GM12878 (cell line): ENCODE data around the gene TMSB15B. TPM values are rescaled to one million over a fixed set of nuclear protein-coding genes. Genes with fewer than 3 reads are reported as not detected.

Experiments used
- ATAC-seq: fragments of 200-7000 bp; cut with Tn5 transposase; 3 replicates; pipeline ENCODE4 v1.9.1; 2020; ENCODE audit warnings: mild to moderate bottlenecking, moderate library complexity
- BruUV-seq: library from RNA; stranded (reverse); fragments of 400-500 nt; replicated peaks from 2 replicates; lab custom pipeline; 2021; lab: Mats Ljungman, UMichigan
- CTCF ChIA-PET: fragments of 300-600 bp; sonication (Branson Sonifier 250); formaldehyde crosslinking; extraction: SDS; loops from one replicate; lab custom pipeline; 2021; ENCODE audit warnings: inconsistent platforms; lab: Yijun Ruan, JAX
- POLR2A ChIA-PET: fragments of 350-600 bp; formaldehyde crosslinking; extraction: SDS; loops from one replicate; lab custom pipeline; 2021; ENCODE audit warnings: inconsistent platforms; lab: Charles Lee
- RAD21 ChIA-PET: fragments of 300-600 bp; sonication (Branson Sonifier 250); formaldehyde crosslinking; loops from one replicate; lab custom pipeline; 2023; ENCODE audit warnings: antibody characterized with exemption; ENCODE audit not compliant: unreplicated experiment; lab: Charles Lee
- SMC1A ChIA-PET: fragments of 300-600 bp; sonication (Branson Sonifier 250); formaldehyde crosslinking; loops from one replicate; lab custom pipeline; 2023; ENCODE audit not compliant: unreplicated experiment, uncharacterized antibody; lab: Charles Lee
- DNase-seq: peaks from one replicate; pipeline ENCODE4 v3.0.0-alpha.2; 2011; ENCODE audit warnings: low read depth, low spot score
- FAIRE-seq: peaks from 3 replicates; lab custom pipeline; 2011; peaks lifted over from hg19 to GRCh38; lab: Jason Lieb, UNC
- H2AFZ ChIP-seq: 2 replicates; pipeline ENCODE4 v1.6.0; 2011; ENCODE audit warnings: low read depth, low read length, control low read depth; ENCODE audit not compliant: control insufficient read depth
- H3K27ac ChIP-seq: 2 replicates; pipeline ENCODE4 v1.5.1; 2011; ENCODE audit warnings: control low read depth; ENCODE audit not compliant: control insufficient read depth, insufficient read depth
- H3K27me3 ChIP-seq, 2 experiments: replicated peaks in 1 of 2; 2 replicates each; pipeline versions ENCODE4 v1.6.0 to v1.6.1; 2011; ENCODE audit warnings: low read length in 1 of 2; ENCODE audit not compliant: control insufficient read depth in 2 of 2, insufficient read depth in 2 of 2
- H3K36me3 ChIP-seq, 2 experiments: 2 replicates each; pipeline ENCODE4 v1.5.1; 2011; ENCODE audit warnings: low read length in 1 of 2; ENCODE audit not compliant: control insufficient read depth in 2 of 2, insufficient read depth in 2 of 2
- H3K4me1 ChIP-seq: 2 replicates; pipeline ENCODE4 v1.6.1; 2011; ENCODE audit warnings: mild to moderate bottlenecking, low read length, moderate library complexity, mixed read lengths; ENCODE audit not compliant: control insufficient read depth, insufficient read depth
- H3K4me2 ChIP-seq: 2 replicates; pipeline ENCODE4 v1.6.0; 2011; ENCODE audit warnings: control low read depth; ENCODE audit not compliant: control insufficient read depth, insufficient read depth
- H3K4me3 ChIP-seq: fragments of 200-600 bp; sonication (generic); 2 replicates; pipeline ENCODE4 v1.5.1; 2016
- H3K79me2 ChIP-seq: 2 replicates; pipeline ENCODE4 v1.6.0; 2011; ENCODE audit warnings: low read length; ENCODE audit not compliant: control insufficient read depth, insufficient read depth
- H3K9ac ChIP-seq: 2 replicates; pipeline ENCODE4 v1.8.0; 2011; ENCODE audit warnings: low read length, control low read depth, mixed read lengths; ENCODE audit not compliant: control insufficient read depth, insufficient read depth
- H3K9me3 ChIP-seq: replicated peaks from 3 replicates; pipeline ENCODE4 v1.5.1; 2011; ENCODE audit warnings: mild to moderate bottlenecking, low read length; ENCODE audit not compliant: control insufficient read depth, insufficient read depth
- H4K20me1 ChIP-seq: 2 replicates; pipeline ENCODE4 v1.6.0; 2011; ENCODE audit not compliant: control insufficient read depth, insufficient read depth
- BHLHE40 ChIP-seq, 2 experiments: fragments of 450-650 bp in 1 of 2; IDR thresholded peaks; 2 replicates each; pipeline ENCODE4 v1.6.1; 2011 to 2017; ENCODE audit warnings: low read depth in 2 of 2, borderline replicate concordance in 1 of 2, improper control_type of control experiment in 1 of 2, low read length in 1 of 2, mild to moderate bottlenecking in 1 of 2
- CHD2 ChIP-seq: IDR thresholded peaks from 2 replicates; pipeline ENCODE4 v1.6.1; 2011; ENCODE audit warnings: low read depth, low read length, improper control_type of control experiment, borderline replicate concordance
- CHD4 ChIP-seq: fragments of 200-600 bp; sonication (generic); IDR thresholded peaks from 2 replicates; pipeline ENCODE4 v1.6.1; 2016; ENCODE audit warnings: mild to moderate bottlenecking
- FOXK2 ChIP-seq: fragments of 450-650 bp; IDR thresholded peaks from 2 replicates; pipeline ENCODE4 v1.6.1; 2017; ENCODE audit warnings: mild to moderate bottlenecking, moderate library complexity
- FOXM1 ChIP-seq: IDR thresholded peaks from 2 replicates; pipeline ENCODE4 v1.6.1; 2012; ENCODE audit warnings: low read depth, mild to moderate bottlenecking, inconsistent platforms, low read length, moderate library complexity
- HCFC1 ChIP-seq: fragments of 150-350 bp; IDR thresholded peaks from 2 replicates; pipeline ENCODE4 v1.6.1; 2014; ENCODE audit warnings: low read length
- LARP7 ChIP-seq: fragments of 450-650 bp; IDR thresholded peaks from 2 replicates; pipeline ENCODE4 v1.6.1; 2017; ENCODE audit warnings: mild to moderate bottlenecking
- MXI1 ChIP-seq: fragments of 150-350 bp; IDR thresholded peaks from 2 replicates; pipeline ENCODE4 v1.6.1; 2011; ENCODE audit warnings: low read depth, mild to moderate bottlenecking, inconsistent platforms, low read length, improper control_type of control experiment
- NBN ChIP-seq: fragments of 450-650 bp; IDR thresholded peaks from 2 replicates; pipeline ENCODE4 v1.6.1; 2016
- NFIC ChIP-seq: IDR thresholded peaks from 2 replicates; pipeline ENCODE4 v1.6.1; 2012; ENCODE audit warnings: low read depth, mild to moderate bottlenecking, inconsistent platforms, low read length, moderate library complexity
- NFYB ChIP-seq: IDR thresholded peaks from 2 replicates; pipeline ENCODE4 v1.6.1; 2011; ENCODE audit warnings: low read depth, mild to moderate bottlenecking, low read length, improper control_type of control experiment, moderate library complexity; ENCODE audit not compliant: insufficient read depth
- POLR2A ChIP-seq: IDR thresholded peaks from 2 replicates; pipeline ENCODE4 v1.6.1; 2011; ENCODE audit warnings: low read depth, mild to moderate bottlenecking, low read length
- RAD51 ChIP-seq: fragments of 450-650 bp; IDR thresholded peaks from 2 replicates; pipeline ENCODE4 v1.6.1; 2016; ENCODE audit warnings: moderate library complexity, mild to moderate bottlenecking, inconsistent platforms
- RFX5 ChIP-seq: IDR thresholded peaks from 2 replicates; pipeline ENCODE4 v1.6.1; 2011; ENCODE audit warnings: low read depth, low read length, improper control_type of control experiment
- SMAD1 ChIP-seq: fragments of 450-650 bp; IDR thresholded peaks from 2 replicates; pipeline ENCODE4 v1.6.1; 2018; ENCODE audit warnings: mild to moderate bottlenecking, low read depth; ENCODE audit not compliant: partially characterized antibody
- TARDBP ChIP-seq: IDR thresholded peaks from 2 replicates; pipeline ENCODE4 v1.6.1; 2016; ENCODE audit warnings: borderline replicate concordance
- WGBS: methylation state at CpG from one replicate; pipeline ENCODE4 v1.1.6; 2016; ENCODE audit warnings: low lambda C conversion rate; ENCODE audit not compliant: insufficient replicate concordance, insufficient coverage; ENCODE audit errors: missing lambda C conversion rate; 5-methylcytosine and 5-hydroxymethylcytosine counted together
- in situ Hi-C: fragments of 300-500 bp; cut with MboI; formaldehyde crosslinking; loops from 9 replicates; pipeline ENCODE4 v1.14.3; 2018; ENCODE audit warnings: mixed read lengths
- intact Hi-C: fragments of 100-400 bp; cut with micrococcal nuclease; formaldehyde crosslinking; loops from one replicate; pipeline ENCODE4 v1.14.2; 2022; ENCODE audit not compliant: unreplicated experiment
- polyA plus RNA-seq, 11 experiments: library from polyadenylated mRNA; depleted of rRNA in 4 of 11; unstranded in 6 of 11; stranded (reverse) in 5 of 11; fragments of >200 nt; fragmentation: Nextera tagmentation in 4 of 11; fragmentation: Illumina TruSeq in 1 of 11; extraction: Ambion mirVana in 4 of 11; extraction: Trizol in 1 of 11; gene quantifications; 1 replicate in 1 of 11; 2 replicates in 10 of 11; pipeline versions ENCODE4 v1.2.1 to v1.2.3, GENCODE V29; 2011 to 2016; ENCODE audit warnings: inconsistent platforms in 2 of 11, missing spikeins in 2 of 11, low read depth in 1 of 11
- total RNA-seq, 4 experiments: library from RNA; depleted of rRNA in 3 of 4; stranded (reverse); fragments of >200 nt in 3 of 4; fragmentation: Illumina TruSeq in 1 of 4; extraction: Trizol in 1 of 4; gene quantifications; 2 replicates each; pipeline versions ENCODE4 v1.2.1 to v1.2.3, GENCODE V29; 2013 to 2021
- TF ChIP-seq, protein P1 (sequence below): fragments of 450-650 bp; IDR thresholded peaks from 2 replicates; pipeline ENCODE4 v1.6.1; 2016; ENCODE audit warnings: mild to moderate bottlenecking
- TF ChIP-seq, protein P2 (sequence below): IDR thresholded peaks from 2 replicates; pipeline ENCODE4 v1.6.1; 2011; ENCODE audit warnings: borderline replicate concordance, low read depth, mild to moderate bottlenecking, moderate library complexity, low read length; ENCODE audit not compliant: insufficient read depth, poor library complexity, severe bottlenecking
- TF ChIP-seq, protein P3 (sequence below): fragments of 450-650 bp; IDR thresholded peaks from 2 replicates; pipeline ENCODE4 v1.6.1; 2017; ENCODE audit warnings: antibody characterized with exemption, mild to moderate bottlenecking, moderate library complexity

TMSB15B gene
- total and polyA plus RNA-seq, 10 of the 15 experiments (the other 5 are each of a cell fraction or from before 2014, with no cell fraction given) = 8.8 to 45.2 (median 18.1) TPM

DNA sequence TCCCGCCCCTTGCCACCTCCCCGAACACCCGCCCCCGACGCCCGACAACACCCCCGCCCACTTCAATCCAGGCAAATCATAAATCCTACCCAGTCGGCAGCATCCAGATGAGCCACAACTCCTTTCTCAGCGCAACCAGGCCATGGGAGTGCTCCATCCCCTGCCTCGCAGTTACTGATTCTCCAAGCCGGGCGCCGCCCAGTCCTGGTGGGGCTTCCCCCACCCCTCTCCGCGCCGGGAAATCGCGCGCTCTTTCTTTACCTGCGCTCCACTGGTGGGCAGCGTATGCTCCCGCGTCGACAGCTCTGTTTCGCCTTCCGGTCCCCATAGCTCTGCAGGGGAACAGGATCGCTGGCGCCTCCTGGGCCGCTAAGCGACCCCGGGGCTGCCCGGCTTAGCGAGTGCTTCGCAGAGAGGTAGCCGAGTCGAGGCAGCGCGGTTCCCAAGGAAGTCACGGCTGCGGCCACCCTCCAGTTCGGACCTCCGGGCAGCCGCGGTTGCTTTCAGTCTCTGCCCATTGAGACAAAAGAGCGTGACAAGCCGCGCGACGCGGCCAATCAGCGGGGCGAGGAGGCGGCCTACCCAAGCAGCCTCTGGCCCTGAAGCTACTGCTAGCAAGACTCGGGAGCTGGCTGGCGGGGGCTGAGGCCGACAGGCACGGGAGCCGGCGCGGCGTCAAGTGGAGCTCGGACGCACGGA, 43.7 kb upstream of the TMSB15B start:
- CTCF ChIA-PET = interaction anchor here (0.9 to 6.5 kb wide), 9 partner anchors 10 to 289 kb away, joined by 3 to 64 read pairs (median 5); no protein-coding TSS in a partner anchor
- no TSS peak for BruUV-seq
- peak overlapping the region; percentile 80 for H3K4me3 ChIP-seq
- peak overlapping the region; percentile 77 for H2AFZ ChIP-seq
- peak overlapping the region; percentile 80 for H3K9ac ChIP-seq
- no peak for FAIRE-seq
- no peaks in the 10 kb centered on the region for H3K4me1 ChIP-seq
- RAD21 ChIA-PET = interaction anchor here (1.1 to 5.1 kb wide), 5 partner anchors 8 to 74 kb away, joined by 3 to 43 read pairs (median 11); no protein-coding TSS in a partner anchor
- peak; percentile 82 for ATAC-seq
- DNase-seq = no peak
- no peaks in the 10 kb centered on the region for H3K9me3 ChIP-seq
- SMC1A ChIA-PET = interaction anchor here (0.6 to 6.6 kb wide), 6 partner anchors 10 to 74 kb away, joined by 3 to 106 read pairs (median 4); no protein-coding TSS in a partner anchor
- in situ Hi-C loops = no loop called here
- peak overlapping the region; percentile 85 for H3K27ac ChIP-seq
- POLR2A ChIA-PET = interaction anchor here (1.4 to 3.0 kb wide), 3 partner anchors 15 to 74 kb away, joined by 4 to 19 read pairs (median 9); no protein-coding TSS in a partner anchor
- peaks cover 26% of the 10 kb centered on the region for H3K79me2 ChIP-seq
- H3K36me3 ChIP-seq = no peaks in the 10 kb centered on the region
- no peaks in the 10 kb centered on the region for H4K20me1 ChIP-seq
- 35% methylated on average over 62 of the region's 64 CpGs for WGBS
- H3K4me2 ChIP-seq = peak overlapping the region; percentile 68
- H3K27me3 ChIP-seq = no peaks in the 10 kb centered on the region
- intact Hi-C loops = loop anchor here (1.0 to 2.0 kb wide), 2 partner anchors 23 to 74 kb away; no protein-coding TSS in a partner anchor
- TF ChIP-seq BHLHE40 (IDR thresholded peaks at IDR 0.05; ENCODE audit: borderline replicate concordance in 1 of 2, low read depth in 2 of 2, low read length in 1 of 2) (peak in 1 of 2 experiments; percentile 53; a peak in 1 of 4 replicates), FOXM1 (no peak), NBN (no peak), SMAD1 (no peak), HCFC1 (0 out of 2 replicates have a peak, but pooled peaks have one; percentile 10), LARP7 (no peak), RFX5 (no peak), MXI1 (0 out of 2 replicates have a peak, but pooled peaks have one; percentile 12), RAD51 (no peak), TARDBP (no peak), POLR2A (peak; percentile 80), FOXK2 (no peak), CHD2 (no peak; the same call in 1 of the 2 replicates), NFIC (no peak), NFYB (peak; percentile 72; the same call in 1 of the 2 replicates), CHD4 (no peak)
- TF ChIP-seq, protein P1, sequence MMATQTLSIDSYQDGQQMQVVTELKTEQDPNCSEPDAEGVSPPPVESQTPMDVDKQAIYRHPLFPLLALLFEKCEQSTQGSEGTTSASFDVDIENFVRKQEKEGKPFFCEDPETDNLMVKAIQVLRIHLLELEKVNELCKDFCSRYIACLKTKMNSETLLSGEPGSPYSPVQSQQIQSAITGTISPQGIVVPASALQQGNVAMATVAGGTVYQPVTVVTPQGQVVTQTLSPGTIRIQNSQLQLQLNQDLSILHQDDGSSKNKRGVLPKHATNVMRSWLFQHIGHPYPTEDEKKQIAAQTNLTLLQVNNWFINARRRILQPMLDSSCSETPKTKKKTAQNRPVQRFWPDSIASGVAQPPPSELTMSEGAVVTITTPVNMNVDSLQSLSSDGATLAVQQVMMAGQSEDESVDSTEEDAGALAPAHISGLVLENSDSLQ = peak; percentile 7; the same call in 1 of the 2 replicates
- TF ChIP-seq, protein P2, sequence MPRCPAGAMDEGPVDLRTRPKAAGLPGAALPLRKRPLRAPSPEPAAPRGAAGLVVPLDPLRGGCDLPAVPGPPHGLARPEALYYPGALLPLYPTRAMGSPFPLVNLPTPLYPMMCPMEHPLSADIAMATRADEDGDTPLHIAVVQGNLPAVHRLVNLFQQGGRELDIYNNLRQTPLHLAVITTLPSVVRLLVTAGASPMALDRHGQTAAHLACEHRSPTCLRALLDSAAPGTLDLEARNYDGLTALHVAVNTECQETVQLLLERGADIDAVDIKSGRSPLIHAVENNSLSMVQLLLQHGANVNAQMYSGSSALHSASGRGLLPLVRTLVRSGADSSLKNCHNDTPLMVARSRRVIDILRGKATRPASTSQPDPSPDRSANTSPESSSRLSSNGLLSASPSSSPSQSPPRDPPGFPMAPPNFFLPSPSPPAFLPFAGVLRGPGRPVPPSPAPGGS = no peak
- TF ChIP-seq, protein P3, sequence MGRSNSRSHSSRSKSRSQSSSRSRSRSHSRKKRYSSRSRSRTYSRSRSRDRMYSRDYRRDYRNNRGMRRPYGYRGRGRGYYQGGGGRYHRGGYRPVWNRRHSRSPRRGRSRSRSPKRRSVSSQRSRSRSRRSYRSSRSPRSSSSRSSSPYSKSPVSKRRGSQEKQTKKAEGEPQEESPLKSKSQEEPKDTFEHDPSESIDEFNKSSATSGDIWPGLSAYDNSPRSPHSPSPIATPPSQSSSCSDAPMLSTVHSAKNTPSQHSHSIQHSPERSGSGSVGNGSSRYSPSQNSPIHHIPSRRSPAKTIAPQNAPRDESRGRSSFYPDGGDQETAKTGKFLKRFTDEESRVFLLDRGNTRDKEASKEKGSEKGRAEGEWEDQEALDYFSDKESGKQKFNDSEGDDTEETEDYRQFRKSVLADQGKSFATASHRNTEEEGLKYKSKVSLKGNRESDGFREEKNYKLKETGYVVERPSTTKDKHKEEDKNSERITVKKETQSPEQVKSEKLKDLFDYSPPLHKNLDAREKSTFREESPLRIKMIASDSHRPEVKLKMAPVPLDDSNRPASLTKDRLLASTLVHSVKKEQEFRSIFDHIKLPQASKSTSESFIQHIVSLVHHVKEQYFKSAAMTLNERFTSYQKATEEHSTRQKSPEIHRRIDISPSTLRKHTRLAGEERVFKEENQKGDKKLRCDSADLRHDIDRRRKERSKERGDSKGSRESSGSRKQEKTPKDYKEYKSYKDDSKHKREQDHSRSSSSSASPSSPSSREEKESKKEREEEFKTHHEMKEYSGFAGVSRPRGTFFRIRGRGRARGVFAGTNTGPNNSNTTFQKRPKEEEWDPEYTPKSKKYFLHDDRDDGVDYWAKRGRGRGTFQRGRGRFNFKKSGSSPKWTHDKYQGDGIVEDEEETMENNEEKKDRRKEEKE = no peak
